Femur (tissue), 1 donor: ENCODE data around the gene MBLAC1.
"Not testable (repeated sequence)": the region's sequence is repeated elsewhere in the genome, so short reads cannot be mapped to it uniquely, and the experiment has no call there.

Experiments
- DNase-seq: peaks from one replicate; pipeline ENCODE4 v3.0.0-alpha.2; 2017

The MBLAC1 gene

GRCh38 chr7:100124301-100125230 is 2.2 kb upstream of the MBLAC1 start:
- DNase-seq = no peak

- DNase-seq = no peak
Observed at GRCh38 chr7:100126239-100126930, 382 bp upstream of the MBLAC1 start.

- peak; percentile 54 for DNase-seq
Observed at GRCh38 chr7:100127866-100128636, 1.3 kb downstream of the MBLAC1 start.

GRCh38 chr7:100128637-100128963 is 1.8 kb downstream of the MBLAC1 start:
- DNase-seq = no peak

GRCh38 chr7:100130220-100130607 is 3.4 kb downstream of the MBLAC1 start:
- not testable (repeated sequence) for DNase-seq

- DNase-seq = peak; percentile 85
Observed at GRCh38 chr7:100130608-100131453, 4.1 kb downstream of the MBLAC1 start.

GRCh38 chr7:100132126-100132525 is 5.4 kb downstream of the MBLAC1 start:
- no peak for DNase-seq

GRCh38 chr7:100132697-100133151 is 6.0 kb downstream of the MBLAC1 start:
- DNase-seq = peak; percentile 70

- DNase-seq = no peak
Observed at GRCh38 chr7:100137851-100138760, 11.3 kb downstream of the MBLAC1 start.

GRCh38 chr7:100141555-100141949 is 14.8 kb downstream of the MBLAC1 start:
- no peak for DNase-seq

GRCh38 chr7:100142461-100142860 is 15.7 kb downstream of the MBLAC1 start:
- DNase-seq = no peak

GRCh38 chr7:100146350-100146749 is 19.6 kb downstream of the MBLAC1 start:
- DNase-seq = not testable (repeated sequence)

GRCh38 chr7:100147278-100147677 is 20.5 kb downstream of the MBLAC1 start:
- no peak for DNase-seq

GRCh38 chr7:100148225-100148558 is 21.4 kb downstream of the MBLAC1 start:
- DNase-seq = no peak

GRCh38 chr7:100148559-100149328 is 22.0 kb downstream of the MBLAC1 start, which contains the start of gene LAMTOR4:
Gene LAMTOR4 (plus strand): TSS chr7:100148918. CDS start chr7:100148973, 55 bp downstream.
- DNase-seq = peak; percentile 99

- no peak for DNase-seq
Observed at GRCh38 chr7:100152404-100152803, 25.6 kb downstream of the MBLAC1 start.

GRCh38 chr7:100152937-100153666 is 26.3 kb downstream of the MBLAC1 start:
- DNase-seq = no peak

- DNase-seq = peak; percentile 23
Observed at GRCh38 chr7:100153708-100154535, 27.2 kb downstream of the MBLAC1 start.
